Bronchial epithelial cell (primary cell): ENCODE results near the gene RBFOX1. TPM values are rescaled to one million over a fixed set of nuclear protein-coding genes. Genes with fewer than 3 reads are reported as not detected.

ENCODE experiments used
- DNase-seq: peaks from one replicate; pipeline ENCODE4 v3.0.0-alpha.2; 2010; ENCODE audit warnings: low read depth
- FAIRE-seq: peaks from 2 replicates; lab custom pipeline; 2011; peaks lifted over from hg19 to GRCh38; lab: Jason Lieb, UNC
- H3K27me3 ChIP-seq: 2 replicates; pipeline ENCODE4 v1.5.1; 2011; ENCODE audit warnings: low read length; ENCODE audit not compliant: control insufficient read depth, insufficient read depth
- H3K36me3 ChIP-seq: 2 replicates; pipeline ENCODE4 v1.5.1; 2011; ENCODE audit warnings: low read length; ENCODE audit not compliant: control insufficient read depth, insufficient read depth
- H3K4me3 ChIP-seq: 2 replicates; pipeline ENCODE4 v1.5.1; 2011; ENCODE audit warnings: mild to moderate bottlenecking, low read depth, low read length, control low read depth
- CTCF ChIP-seq: IDR thresholded peaks from 2 replicates; pipeline ENCODE4 v1.5.1; 2011; ENCODE audit warnings: mild to moderate bottlenecking, moderate library complexity, low read length, control low read depth, inconsistent platforms; ENCODE audit not compliant: insufficient read depth, severe bottlenecking
- total RNA-seq: library from RNA; depleted of rRNA; stranded (reverse); fragments of >200 nt; gene quantifications from 2 replicates; pipeline ENCODE4 v1.2.1, GENCODE V29; 2014

Gene RBFOX1
- total RNA-seq, 1 donor from 2014 or later, result not detected

- H3K27me3 ChIP-seq, result no peaks in the 10 kb centered on the region
- no peak for FAIRE-seq
These were observed 61.0 kb downstream of the RBFOX1 start for GRCh38 chr16:7393680-7394079.

GRCh38 chr16:7394720-7395336, 62.2 kb downstream of the RBFOX1 start:
- FAIRE-seq (no peak), DNase-seq (no peak)
- TF ChIP-seq CTCF, result no peak
- Histone ChIP-seq H3K27me3 (no peaks in the 10 kb centered on the region), H3K4me3 (no peak overlapping the region), H3K36me3 (no peaks in the 10 kb centered on the region)

More at GRCh38 chr16:7393680-7394079, 61.0 kb downstream of the RBFOX1 start:
- no peak for DNase-seq
- no peaks in the 10 kb centered on the region for H3K36me3 ChIP-seq
- TF ChIP-seq CTCF, result no peak
- no peak overlapping the region for H3K4me3 ChIP-seq

- H3K36me3 ChIP-seq, result no peaks in the 10 kb centered on the region
- TF ChIP-seq CTCF, result no peak
- FAIRE-seq (no peak), DNase-seq (no peak)
- H3K4me3 ChIP-seq, result no peak overlapping the region
- no peaks in the 10 kb centered on the region for H3K27me3 ChIP-seq
These were observed 65.3 kb downstream of the RBFOX1 start for GRCh38 chr16:7397901-7398300.

GRCh38 chr16:7398536-7398935, 65.9 kb downstream of the RBFOX1 start:
- TF ChIP-seq CTCF, result no peak
- DNase-seq (no peak), FAIRE-seq (no peak)
- Histone ChIP-seq H3K27me3 (no peaks in the 10 kb centered on the region), H3K36me3 (no peaks in the 10 kb centered on the region), H3K4me3 (no peak overlapping the region)

- Histone ChIP-seq H3K27me3 (no peaks in the 10 kb centered on the region), H3K36me3 (no peaks in the 10 kb centered on the region), H3K4me3 (no peak overlapping the region)
- DNase-seq, result no peak
- FAIRE-seq, result no peak
- TF ChIP-seq CTCF, result no peak
These were observed 66.7 kb downstream of the RBFOX1 start for GRCh38 chr16:7399296-7399695.
